HG02610 (cell line): ENCODE results near the gene DTNBP1.

Experiments
- ATAC-seq: cut with Tn5 transposase; IDR thresholded peaks from one replicate; pipeline ENCODE4 v1.9.1; 2021; ENCODE audit warnings: mild to moderate bottlenecking, moderate library complexity; ENCODE audit not compliant: unreplicated experiment

Gene DTNBP1

DNA sequence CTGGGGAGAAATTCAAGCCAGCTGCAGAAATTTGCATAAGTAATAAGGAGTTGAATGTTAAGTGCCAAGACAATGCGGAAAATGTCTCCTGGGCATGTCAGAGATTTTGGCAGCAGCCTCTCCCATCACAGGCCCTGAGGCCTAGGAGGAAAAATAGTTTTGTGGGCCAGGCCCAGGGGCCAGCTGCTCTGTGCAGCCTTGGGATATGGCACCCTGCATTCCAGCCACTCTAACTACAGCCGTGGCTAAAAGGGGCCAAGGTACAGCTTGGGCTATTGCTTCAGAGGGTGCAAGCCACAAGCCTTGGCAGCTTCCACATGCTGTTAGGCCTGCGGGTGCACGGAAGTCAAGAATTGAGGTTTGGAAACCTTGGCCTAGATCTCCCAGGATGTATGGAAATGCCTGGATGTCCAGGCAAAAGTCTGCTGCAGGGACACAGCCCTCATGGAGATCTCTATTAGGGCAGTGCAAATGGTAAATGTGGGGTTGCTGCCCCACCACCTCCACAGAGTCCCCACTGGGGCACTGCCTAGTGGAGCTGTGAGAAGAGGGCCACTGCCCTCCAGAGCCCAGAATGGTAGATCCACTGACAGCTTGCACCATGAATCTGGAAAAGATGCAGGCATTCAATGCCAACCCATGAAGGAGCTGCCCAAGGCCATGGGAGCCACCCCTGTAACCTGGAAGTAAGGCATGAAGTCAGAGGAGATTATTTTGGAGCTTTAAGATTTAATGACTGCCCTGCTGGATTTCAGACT is 126.5 kb downstream of the DTNBP1 start:
- no peak for ATAC-seq

DNA sequence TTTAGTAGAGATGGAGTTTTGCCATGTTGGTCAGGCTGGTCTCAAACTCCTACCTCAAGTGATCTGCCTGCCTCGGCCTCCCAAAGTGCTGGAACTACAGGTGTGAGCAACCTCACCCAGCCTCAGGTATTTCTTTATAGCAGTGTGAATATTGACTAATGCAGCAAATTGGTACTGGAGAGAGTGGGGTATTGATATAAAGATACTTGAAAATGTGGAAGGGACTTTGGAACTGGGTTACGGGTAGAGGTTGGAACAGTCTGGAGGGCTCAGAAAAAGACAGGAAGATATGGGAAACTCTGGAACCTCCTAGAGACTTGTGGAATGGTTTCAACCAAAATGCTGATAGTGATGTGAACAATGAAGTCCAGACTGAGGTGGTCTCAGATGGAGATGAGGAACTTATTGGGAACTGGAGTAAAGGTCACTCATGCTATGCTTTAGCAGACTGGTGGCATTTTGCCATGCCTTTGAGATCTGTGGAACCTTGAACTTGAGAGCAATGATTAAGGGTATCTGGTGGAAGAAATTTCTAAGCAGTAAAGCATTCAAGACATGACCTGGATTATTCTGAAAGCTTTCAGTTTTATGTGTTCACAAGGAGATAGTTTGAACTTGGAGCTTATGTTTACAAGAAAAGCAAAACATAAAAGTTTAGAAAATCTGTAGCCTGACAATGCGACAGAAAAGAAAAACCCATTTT is 127.2 kb downstream of the DTNBP1 start:
- ATAC-seq = no peak

- ATAC-seq = no peak
Observed at GRCh38 chr6:15534974-15535373, 127.9 kb downstream of the DTNBP1 start.

DNA sequence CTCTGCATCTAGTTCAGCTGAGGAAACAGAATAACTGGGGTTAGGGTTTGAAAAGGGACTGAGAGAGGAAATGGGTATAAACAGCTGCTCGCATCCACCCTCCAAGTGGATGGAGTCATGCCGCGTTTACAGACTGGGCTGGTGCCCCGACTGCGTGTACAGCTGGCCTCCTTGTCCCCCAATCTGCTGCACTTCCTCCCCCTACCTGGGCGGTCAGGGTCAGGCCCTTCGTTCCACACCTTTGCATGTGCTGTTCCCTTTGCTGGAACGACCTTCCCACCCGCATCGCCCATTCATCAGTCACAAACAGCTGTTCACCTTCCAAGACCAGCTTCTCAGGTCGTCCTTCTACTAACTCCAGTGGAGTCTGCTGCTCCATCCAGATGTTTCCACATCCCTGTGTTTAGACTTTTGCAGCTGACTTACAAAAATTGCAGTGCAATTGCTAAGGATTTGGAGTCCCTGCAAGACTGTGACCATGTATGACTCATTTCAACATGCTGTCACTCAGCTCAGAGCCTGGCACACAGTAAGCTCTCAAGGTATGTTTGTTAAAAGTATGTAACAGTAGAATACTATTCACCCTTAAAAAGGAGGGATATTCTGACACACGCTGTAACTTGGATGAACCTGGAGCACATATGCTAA is 129.3 kb downstream of the DTNBP1 start:
- no peak for ATAC-seq

DNA sequence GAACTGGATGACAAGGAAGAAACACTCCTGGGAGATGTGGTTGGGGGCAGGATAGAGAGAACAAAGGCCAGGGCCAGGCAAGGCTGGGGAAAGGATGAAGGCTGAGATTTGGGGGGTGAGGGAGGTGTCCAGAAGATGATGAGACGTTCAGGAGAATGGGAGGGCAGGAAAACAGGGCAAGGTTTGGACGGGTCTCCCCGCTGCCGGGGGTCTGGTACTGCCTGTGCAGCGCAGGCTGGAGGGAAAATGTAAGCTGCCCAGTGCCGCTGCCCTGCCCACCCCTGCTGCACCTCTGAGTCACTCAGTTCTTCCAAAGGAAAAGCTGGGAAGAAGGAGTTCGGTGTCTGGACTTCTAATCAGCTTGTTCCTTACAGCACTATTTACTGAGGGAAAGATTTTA is 130.9 kb downstream of the DTNBP1 start:
- no peak for ATAC-seq

DNA sequence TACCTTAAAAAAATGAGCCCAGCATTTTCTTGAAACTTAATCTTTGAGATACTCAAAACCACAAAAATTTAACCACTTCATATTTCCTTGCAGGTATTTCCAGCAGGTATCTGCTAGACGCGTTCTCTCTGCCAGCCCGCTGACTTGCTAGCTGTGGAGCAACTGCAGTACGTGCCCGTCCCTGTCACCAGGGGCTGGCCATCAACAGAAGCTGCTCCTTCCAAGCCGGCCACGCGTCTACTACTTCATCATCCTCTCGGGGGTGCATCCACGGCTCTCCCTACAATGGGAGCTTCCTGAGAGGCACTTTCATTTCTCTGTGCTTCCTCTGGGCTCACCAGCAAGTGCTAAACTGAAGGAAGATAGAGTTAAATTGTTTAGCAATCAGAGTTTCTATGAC is 132.4 kb downstream of the DTNBP1 start:
- ATAC-seq = no peak

DNA sequence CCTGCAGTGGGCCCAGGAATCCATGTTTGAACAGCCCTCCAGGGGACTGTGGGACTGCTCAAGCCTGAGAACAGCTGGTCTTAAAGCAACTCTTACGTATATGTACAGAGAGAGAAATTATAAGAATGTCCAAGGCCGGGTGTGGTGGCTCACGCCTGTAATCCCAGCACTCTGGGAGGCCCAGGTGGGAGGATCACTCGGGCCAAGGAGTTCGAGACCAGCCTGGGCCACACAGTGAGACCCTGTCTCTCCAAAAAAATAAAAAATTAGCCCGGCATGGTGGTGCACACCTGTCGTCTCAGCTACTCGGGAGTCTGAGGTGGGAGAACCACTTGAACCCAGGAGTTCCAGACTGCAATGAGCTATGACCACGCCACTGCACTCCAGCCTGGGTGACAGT is 134.0 kb downstream of the DTNBP1 start:
- no peak for ATAC-seq

- ATAC-seq = no peak
Observed at GRCh38 chr6:15527838-15528617, 134.8 kb downstream of the DTNBP1 start.

DNA sequence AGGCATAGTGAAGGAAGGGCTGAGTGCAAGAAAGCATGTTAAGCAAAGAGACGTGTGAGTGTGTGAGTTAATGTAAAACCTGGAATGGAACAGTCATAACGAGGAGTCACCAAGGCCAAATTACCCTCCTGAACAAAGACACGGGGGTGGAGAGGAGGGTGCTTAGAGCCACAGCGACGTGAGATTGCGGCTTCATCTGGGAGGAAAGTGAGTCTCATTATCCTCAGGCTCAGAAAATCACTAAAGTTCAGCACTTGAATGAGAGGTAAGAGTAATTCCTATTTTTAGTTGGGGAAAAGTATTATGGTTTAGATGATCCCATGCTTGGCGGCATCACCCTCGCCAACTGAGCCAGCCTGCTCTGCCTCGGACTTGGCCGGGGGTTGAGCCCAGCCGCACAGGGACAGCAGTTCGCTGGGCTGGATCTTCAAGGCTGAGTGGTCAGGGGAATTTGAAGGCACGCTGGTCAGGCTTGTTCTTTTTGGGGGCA is 136.6 kb downstream of the DTNBP1 start:
- no peak for ATAC-seq

DNA sequence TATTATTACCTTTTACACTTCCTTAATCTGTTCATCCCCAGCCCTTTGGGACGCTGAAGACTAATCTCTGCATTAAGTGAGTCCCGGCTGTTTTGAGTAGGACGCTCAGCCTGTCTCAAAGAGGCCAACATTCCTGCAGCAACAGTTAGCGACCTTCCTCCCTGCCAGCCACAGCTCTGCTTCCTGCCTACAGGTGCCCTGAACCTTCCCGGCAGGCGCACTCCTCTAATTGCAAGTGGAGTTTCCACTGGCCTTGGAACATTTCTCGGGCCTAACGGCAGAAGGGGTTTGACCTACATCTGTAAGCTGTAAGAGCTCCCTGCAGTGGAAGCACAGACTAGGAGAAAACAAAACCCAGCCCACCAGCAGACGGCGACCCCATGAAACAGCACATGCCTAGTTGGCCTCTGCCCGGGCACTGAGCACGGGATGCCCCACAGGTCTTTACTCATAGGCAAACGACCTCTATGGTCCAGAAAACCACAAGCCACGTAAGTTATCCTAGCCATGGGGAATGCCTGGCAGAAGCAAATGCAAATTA is 137.9 kb downstream of the DTNBP1 start:
- ATAC-seq = no peak

DNA sequence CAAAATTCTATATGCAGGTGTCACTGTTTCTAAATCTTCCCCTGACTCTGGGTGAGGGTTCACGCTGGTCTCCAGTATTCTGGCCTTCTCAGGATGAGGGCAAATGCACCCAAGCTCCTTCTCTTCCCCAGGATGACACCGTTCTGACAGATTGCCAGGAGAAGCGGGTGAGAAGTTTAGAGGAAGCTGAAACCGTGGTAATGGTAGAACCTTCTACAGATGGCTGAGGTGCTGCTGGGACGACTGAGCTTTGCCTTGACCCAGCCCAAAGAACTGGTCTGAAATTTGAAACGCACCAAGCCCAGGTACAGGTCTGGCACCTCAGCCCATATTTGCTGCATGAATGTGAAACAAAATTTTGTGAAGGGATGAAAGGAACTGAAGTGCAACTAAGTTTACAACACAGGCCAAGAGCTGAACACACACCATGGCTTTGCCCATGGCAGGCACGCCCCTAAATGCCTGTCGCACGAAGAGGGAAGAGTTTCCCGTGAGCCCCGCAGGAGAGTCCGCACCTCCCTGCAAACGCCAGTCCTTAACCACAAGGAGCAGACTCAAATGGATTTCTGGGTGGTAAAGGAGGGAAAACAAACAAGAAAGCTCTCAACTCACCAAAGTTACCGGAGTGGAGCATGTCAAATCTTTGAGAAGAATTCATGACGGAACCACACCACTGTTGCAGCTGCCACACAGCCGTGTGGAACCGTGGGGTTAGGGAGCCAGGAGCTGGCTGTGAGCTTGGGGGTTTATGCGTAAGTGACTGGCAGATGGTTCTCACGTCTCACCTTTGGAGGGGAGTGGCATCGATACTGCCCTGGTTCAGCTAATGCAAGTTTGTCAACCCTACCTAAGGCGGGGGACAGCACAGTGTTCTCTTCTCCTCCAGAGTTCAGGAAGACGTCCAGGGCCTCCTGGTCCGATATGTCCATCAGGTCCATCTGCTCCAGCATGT is 138.9 kb downstream of the DTNBP1 start:
- no peak for ATAC-seq

GRCh38 chr6:15522856-15523529 is 139.8 kb downstream of the DTNBP1 start:
- ATAC-seq = no peak

DNA sequence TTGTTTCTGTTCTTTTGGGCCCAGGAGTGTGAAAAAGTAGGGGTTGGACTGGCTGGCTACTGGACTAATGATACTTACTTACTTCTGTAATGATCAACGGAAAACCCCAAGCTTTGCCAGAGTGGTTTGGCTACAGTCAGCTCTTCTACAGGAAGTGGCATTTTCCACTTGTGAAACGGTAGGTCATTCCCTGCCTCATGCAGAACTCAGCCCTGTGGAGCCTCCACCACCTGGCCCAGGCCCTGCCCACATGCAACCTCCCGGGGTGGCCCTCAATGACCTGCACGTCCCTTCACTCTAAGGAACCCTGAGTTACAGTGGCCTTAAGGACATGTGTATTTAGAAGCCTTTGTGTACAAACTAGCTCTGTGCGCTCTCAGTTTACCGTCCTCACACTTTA is 140.4 kb downstream of the DTNBP1 start:
- peak; percentile 31 for ATAC-seq

- no peak for ATAC-seq
Observed at GRCh38 chr6:15522026-15522425, 140.8 kb downstream of the DTNBP1 start.

GRCh38 chr6:15521582-15521981 is 141.2 kb downstream of the DTNBP1 start:
- ATAC-seq = no peak

- ATAC-seq = no peak
Observed at GRCh38 chr6:15520626-15521203, 142.1 kb downstream of the DTNBP1 start.

- no peak for ATAC-seq
Observed at GRCh38 chr6:15519681-15520080, 143.1 kb downstream of the DTNBP1 start.

GRCh38 chr6:15518878-15519277 is 143.9 kb downstream of the DTNBP1 start:
- ATAC-seq = no peak

GRCh38 chr6:15518057-15518456 is 144.8 kb downstream of the DTNBP1 start:
- ATAC-seq = no peak
